GM10266 (cell line): ENCODE results near the gene LSR.

ENCODE experiments used
- DNase-seq: peaks from one replicate; pipeline ENCODE4 v3.0.0; 2012; ENCODE audit errors: extremely low spot score
- CTCF ChIP-seq: IDR thresholded peaks from 2 replicates; pipeline ENCODE4 v1.5.1; 2012; ENCODE audit warnings: mild to moderate bottlenecking, low read depth; ENCODE audit not compliant: control insufficient read depth, insufficient read depth; ENCODE audit errors: missing control alignments

LSR gene

DNA sequence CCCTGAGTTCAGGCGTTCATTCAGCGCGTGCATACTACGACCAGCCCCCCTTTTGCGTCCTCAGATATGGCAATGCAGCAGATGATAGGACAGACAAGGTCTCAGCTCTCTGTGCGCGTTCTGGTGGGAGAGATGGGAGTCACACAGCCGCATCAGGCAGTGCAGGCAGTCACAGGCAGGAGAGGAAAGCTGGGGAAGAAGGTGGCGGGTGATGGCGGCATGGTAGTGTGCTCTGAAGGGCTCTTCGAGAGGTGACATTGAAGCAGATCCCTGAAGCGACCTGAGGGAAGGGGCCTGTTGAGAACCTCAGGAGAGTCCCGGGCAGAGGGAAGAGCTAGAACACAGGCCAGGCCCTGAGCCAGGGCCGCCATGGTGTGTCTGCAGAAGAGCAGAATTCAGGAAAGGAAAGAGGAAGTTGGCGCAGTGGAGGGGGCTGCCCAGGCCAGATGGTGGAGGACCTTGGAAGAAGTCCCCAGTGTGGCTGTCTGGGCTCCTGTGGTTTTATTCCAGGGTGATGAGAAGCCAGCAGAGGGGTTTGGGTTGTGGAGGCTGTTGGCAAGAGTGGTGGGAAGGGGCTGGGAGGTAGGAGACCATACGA lies 23.4 kb downstream of the LSR start:
- no peak for TF ChIP-seq CTCF
- DNase-seq = no peak

DNA sequence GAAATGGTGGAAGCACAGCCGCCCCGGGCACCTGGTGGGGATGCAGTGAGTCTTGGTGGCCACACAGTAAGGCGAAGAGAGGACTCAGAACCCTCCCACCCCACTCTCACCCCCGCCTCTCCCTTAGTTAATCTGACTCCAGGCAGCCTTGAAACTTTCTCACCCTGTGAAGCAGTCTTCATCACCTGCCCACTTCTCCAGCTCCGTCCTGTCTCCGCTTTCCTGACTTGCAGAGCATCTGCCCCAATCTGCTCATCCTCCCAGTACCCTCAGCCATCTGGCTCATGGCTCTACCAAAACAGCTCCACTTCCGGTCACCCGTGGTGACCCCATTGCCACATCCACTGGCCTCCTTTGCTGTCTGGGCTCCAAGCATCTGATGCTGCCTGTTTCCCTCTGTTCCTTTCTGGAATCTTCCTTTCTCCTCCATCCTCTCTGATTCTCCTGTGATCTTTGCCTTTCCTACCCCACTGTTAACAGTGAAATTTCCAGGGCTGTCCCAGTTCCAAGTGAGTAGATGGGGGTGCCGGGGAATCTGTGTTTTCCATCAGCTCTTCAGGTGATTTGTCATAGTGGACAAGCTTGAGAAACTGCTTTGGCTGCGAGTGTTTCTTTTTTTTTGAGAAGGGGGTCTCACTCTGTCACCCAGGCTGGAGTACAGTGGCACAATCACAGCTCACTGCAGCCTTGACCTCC lies 24.3 kb downstream of the LSR start:
- no peak for TF ChIP-seq CTCF
- DNase-seq = no peak

DNA sequence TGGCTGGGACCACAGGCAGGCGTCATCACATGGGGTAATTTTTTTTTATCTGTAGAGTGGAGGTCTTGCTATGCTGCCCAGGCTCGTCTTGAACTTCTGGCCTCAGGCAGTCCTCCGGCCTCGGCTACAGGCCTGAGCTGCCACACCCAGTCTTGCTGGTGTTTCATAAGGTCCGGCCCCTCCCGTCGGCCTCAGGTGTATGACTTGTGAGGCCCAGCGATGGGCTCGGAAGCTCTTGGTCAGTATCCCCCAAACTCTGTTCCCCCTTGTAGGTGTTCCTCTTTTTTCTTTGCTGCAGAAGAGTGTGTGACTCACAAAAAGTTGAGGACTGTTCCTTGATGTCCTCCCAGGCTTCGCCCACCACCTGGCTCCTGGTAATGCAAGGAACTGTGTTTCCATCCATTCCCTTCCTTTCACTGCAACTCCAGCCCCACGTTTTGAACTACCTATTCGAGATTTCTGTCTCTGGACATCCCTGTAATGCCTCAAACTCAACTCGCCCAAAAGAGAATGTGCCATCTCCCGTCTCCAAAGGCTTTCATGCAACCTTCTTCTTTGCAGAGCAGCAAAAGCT lies 25.0 kb downstream of the LSR start:
- TF ChIP-seq CTCF = no peak
- DNase-seq = no peak

GRCh38 chr19:35274323-35274722 lies 25.5 kb downstream of the LSR start:
- no peak for TF ChIP-seq CTCF
- no peak for DNase-seq

- no peak for DNase-seq
Measured at GRCh38 chr19:35276706-35277281, 28.0 kb downstream of the LSR start.

GRCh38 chr19:35278578-35279284 lies 29.9 kb downstream of the LSR start:
- no peak for DNase-seq
- no peak for TF ChIP-seq CTCF

More at GRCh38 chr19:35276706-35277281, 28.0 kb downstream of the LSR start:
- TF ChIP-seq CTCF = no peak
